Ovary (tissue), 3 donors: Measurements from ENCODE around the gene SOHLH1.

ENCODE experiments used
- CTCF ChIP-seq, 3 donors: fragments of 450-650 bp in 2 of 3; fragments of 200-600 bp in 1 of 3; IDR thresholded peaks; one replicate each; pipeline versions ENCODE4 v1.5.1 to v1.8.0; 2016 to 2022; ENCODE audit warnings: antibody characterized with exemption in 3 of 3, mild to moderate bottlenecking in 1 of 3
- EP300 ChIP-seq: sonication (generic); formaldehyde crosslinking; IDR thresholded peaks from one replicate; pipeline ENCODE4 v1.6.1; 2017; ENCODE audit warnings: antibody characterized with exemption
- POLR2A ChIP-seq: fragments of 450-650 bp; IDR thresholded peaks from one replicate; pipeline ENCODE4 v1.6.1; 2017; ENCODE audit warnings: antibody characterized with exemption, mild to moderate bottlenecking, moderate library complexity
- donor health status: DM: no; HTN: no; CAD: no.

GRCh38 chr9:135677641-135678168 is 21.6 kb downstream of the SOHLH1 start:
- TF ChIP-seq POLR2A = no peak
- no peak for TF ChIP-seq CTCF (IDR thresholded peaks at IDR 0.05)
- no peak for TF ChIP-seq EP300
